H9 (cell line): ENCODE measurements around the gene FRAS1. TPM values are rescaled to one million over a fixed set of nuclear protein-coding genes. Genes with fewer than 3 reads are reported as not detected.

ENCODE experiments used
- DNase-seq: peaks from one replicate; pipeline ENCODE4 v3.0.0-alpha.2; 2017
- H2AFZ ChIP-seq: one replicate; pipeline ENCODE4 v1.6.1; 2013; ENCODE audit warnings: mild to moderate bottlenecking, low read length, control low read depth, moderate library complexity
- H2AK5ac ChIP-seq: 2 replicates; pipeline ENCODE4 v1.6.1; 2013; ENCODE audit warnings: low read length, control low read depth, mixed read lengths; ENCODE audit not compliant: insufficient read length
- H2BK120ac ChIP-seq: one replicate; pipeline ENCODE4 v1.6.1; 2013; ENCODE audit warnings: low read depth, mild to moderate bottlenecking, low read length, control low read depth, inconsistent platforms; ENCODE audit not compliant: poor library complexity, severe bottlenecking
- H2BK12ac ChIP-seq: 2 replicates; pipeline ENCODE4 v1.6.1; 2013; ENCODE audit warnings: low read length, control low read depth, mixed read lengths, low read depth; ENCODE audit not compliant: insufficient read length
- H2BK15ac ChIP-seq: 2 replicates; pipeline ENCODE4 v1.6.1; 2013; ENCODE audit warnings: low read depth, low read length, control low read depth
- H2BK20ac ChIP-seq: one replicate; pipeline ENCODE4 v1.6.1; 2013; ENCODE audit warnings: low read depth, mild to moderate bottlenecking, low read length, control low read depth, inconsistent platforms; ENCODE audit not compliant: poor library complexity, severe bottlenecking
- H2BK5ac ChIP-seq: 2 replicates; pipeline ENCODE4 v1.6.1; 2013; ENCODE audit warnings: low read length, control low read depth, mixed read lengths; ENCODE audit not compliant: insufficient read length
- H3K14ac ChIP-seq: 2 replicates; pipeline ENCODE4 v1.6.1; 2013; ENCODE audit warnings: low read length, control low read depth; ENCODE audit not compliant: insufficient read depth
- H3K18ac ChIP-seq: 2 replicates; pipeline ENCODE4 v1.6.1; 2013; ENCODE audit warnings: low read depth, mild to moderate bottlenecking, mixed read lengths, low read length, control low read depth; ENCODE audit not compliant: insufficient read length
- H3K23ac ChIP-seq: 2 replicates; pipeline ENCODE4 v1.6.1; 2013; ENCODE audit warnings: low read length, control low read depth, mixed read lengths, low read depth; ENCODE audit not compliant: insufficient read length
- H3K23me2 ChIP-seq: 2 replicates; pipeline ENCODE4 v1.6.1; 2013; ENCODE audit warnings: low read depth, mild to moderate bottlenecking, mixed read lengths, low read length, control low read depth; ENCODE audit not compliant: insufficient read length, poor library complexity, severe bottlenecking
- H3K27ac ChIP-seq: 2 replicates; pipeline ENCODE4 v1.5.1; 2013; ENCODE audit warnings: low read length, control low read depth, mixed read lengths, low read depth; ENCODE audit not compliant: insufficient read length
- H3K27me3 ChIP-seq: 2 replicates; pipeline ENCODE4 v1.6.1; 2013; ENCODE audit warnings: low read length, control low read depth, inconsistent platforms; ENCODE audit not compliant: insufficient read depth
- H3K4ac ChIP-seq: 2 replicates; pipeline ENCODE4 v1.6.1; 2013; ENCODE audit warnings: low read depth, mild to moderate bottlenecking, control low read depth, inconsistent platforms, low read length, moderate library complexity
- H3K4me1 ChIP-seq: 2 replicates; pipeline ENCODE4 v1.6.1; 2013; ENCODE audit warnings: low read length, control low read depth, inconsistent platforms; ENCODE audit not compliant: insufficient read depth
- H3K4me2 ChIP-seq: 2 replicates; pipeline ENCODE4 v1.6.1; 2013; ENCODE audit warnings: low read length, control low read depth, mixed read lengths; ENCODE audit not compliant: insufficient read length, insufficient read depth
- H3K56ac ChIP-seq: 2 replicates; pipeline ENCODE4 v1.6.1; 2013; ENCODE audit warnings: low read depth, mild to moderate bottlenecking, mixed read lengths, low read length, control low read depth; ENCODE audit not compliant: insufficient read length
- H3K79me1 ChIP-seq: 2 replicates; pipeline ENCODE4 v1.6.1; 2013; ENCODE audit warnings: low read depth, mild to moderate bottlenecking, moderate library complexity, low read length, control low read depth, inconsistent platforms; ENCODE audit not compliant: insufficient read depth, poor library complexity, severe bottlenecking
- H3K79me2 ChIP-seq: 2 replicates; pipeline ENCODE4 v1.6.1; 2013; ENCODE audit warnings: low read length, control low read depth, inconsistent platforms; ENCODE audit not compliant: insufficient read depth
- H3K9ac ChIP-seq: 2 replicates; pipeline ENCODE4 v1.6.1; 2013; ENCODE audit warnings: low read length, control low read depth, mixed read lengths; ENCODE audit not compliant: insufficient read length; ENCODE audit errors: extremely low read depth
- H3K9me3 ChIP-seq: one replicate; pipeline ENCODE4 v1.6.1; 2013; ENCODE audit warnings: low read depth, low read length, inconsistent platforms; ENCODE audit not compliant: control insufficient read depth
- H3T11ph ChIP-seq: one replicate; pipeline ENCODE4 v1.6.1; 2013; ENCODE audit warnings: mild to moderate bottlenecking, low read length, control low read depth, inconsistent platforms
- H4K20me1 ChIP-seq: one replicate; pipeline ENCODE4 v1.6.1; 2013; ENCODE audit not compliant: control insufficient read depth, insufficient read length, insufficient read depth
- H4K5ac ChIP-seq: 2 replicates; pipeline ENCODE4 v1.6.1; 2013; ENCODE audit warnings: low read depth, mild to moderate bottlenecking, mixed read lengths, low read length, control low read depth; ENCODE audit not compliant: insufficient read length
- H4K8ac ChIP-seq: replicated peaks from 2 replicates; pipeline ENCODE4 v1.6.1; 2013; ENCODE audit warnings: low read length, control low read depth, mixed read lengths, low read depth; ENCODE audit not compliant: insufficient read length
- H4K91ac ChIP-seq: 2 replicates; pipeline ENCODE4 v1.6.1; 2013; ENCODE audit warnings: low read depth, mild to moderate bottlenecking, moderate library complexity, mixed read lengths, low read length, control low read depth; ENCODE audit not compliant: insufficient read length
- H3K27ac Mint-ChIP-seq, 3 experiments: 2 replicates in 2 of 3; 3 replicates in 1 of 3; pipeline ENCODE4 v1.8.0; 2020 to 2021; ENCODE audit warnings: mixed read lengths in 3 of 3, mild to moderate bottlenecking in 1 of 3, moderate library complexity in 1 of 3
- H3K27me3 Mint-ChIP-seq: 2 replicates; pipeline ENCODE4 v1.8.0; 2021; ENCODE audit warnings: low read depth, mild to moderate bottlenecking, moderate library complexity, mixed read lengths
- H3K36me3 Mint-ChIP-seq, 3 experiments: 2 replicates in 2 of 3; 3 replicates in 1 of 3; pipeline ENCODE4 v1.8.0; 2020 to 2021; ENCODE audit warnings: low read depth in 3 of 3, mixed read lengths in 3 of 3; ENCODE audit not compliant: insufficient read depth in 1 of 3
- H3K4me1 Mint-ChIP-seq, 2 experiments: 2 replicates each; pipeline ENCODE4 v1.8.0; 2020; ENCODE audit warnings: mixed read lengths in 2 of 2
- H3K4me3 Mint-ChIP-seq, 2 experiments: 2 replicates in 1 of 2; 3 replicates in 1 of 2; pipeline ENCODE4 v1.8.0; 2020 to 2021; ENCODE audit warnings: mild to moderate bottlenecking in 2 of 2, mixed read lengths in 2 of 2, moderate library complexity in 1 of 2
- H3K9me3 Mint-ChIP-seq, 2 experiments: 2 replicates in 1 of 2; 3 replicates in 1 of 2; pipeline ENCODE4 v1.8.0; 2020; ENCODE audit warnings: mild to moderate bottlenecking in 2 of 2, mixed read lengths in 2 of 2, moderate library complexity in 1 of 2
- WGBS: extraction: QIAGEN DNeasy Blood & Tissue Kit; methylation state at CpG from one replicate; pipeline ENCODE4 v1.1.7; 2013; ENCODE audit warnings: missing lambda C conversion rate, low lambda C conversion rate, mixed read lengths; ENCODE audit not compliant: insufficient read length; ENCODE audit errors: extremely low coverage; 5-methylcytosine and 5-hydroxymethylcytosine counted together
- total RNA-seq: library from RNA; stranded (reverse); gene quantifications from 2 replicates; pipeline ENCODE4 v1.2.1, GENCODE V29; 2021
- TF ChIP-seq, protein P1 (sequence below): fragments of 200-600 bp; sonication (generic); conservative IDR thresholded peaks from 3 replicates; pipeline ENCODE4 v1.8.0; 2021; ENCODE audit warnings: antibody characterized with exemption, mild to moderate bottlenecking

Gene FRAS1
- total RNA-seq, 1 experiment from 2014 or later, result 58.5 TPM

DNA sequence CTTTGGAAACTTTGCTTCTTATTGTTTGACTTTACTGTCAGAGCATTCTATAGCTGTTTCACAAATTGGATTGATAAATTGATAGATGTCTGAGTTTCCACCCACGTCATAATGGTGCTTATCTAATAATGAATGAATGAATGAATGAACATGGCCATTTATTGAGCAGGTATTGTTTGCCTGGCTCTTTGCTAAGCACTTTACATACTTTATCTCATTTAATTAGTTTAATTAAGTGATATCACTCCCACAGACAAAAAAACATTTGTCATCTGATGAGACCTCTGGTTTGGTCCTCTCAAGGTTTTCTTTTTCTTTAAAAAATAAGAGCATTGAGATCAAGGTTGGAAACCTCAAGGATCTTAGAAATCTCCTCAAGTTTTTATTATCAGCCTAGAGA lies 2.8 kb downstream of the FRAS1 start:
- Histone ChIP-seq H4K5ac (no peak overlapping the region), H3K56ac (no peak overlapping the region), H2BK120ac (no peak overlapping the region), H3K79me2 (peaks cover 39% of the 10 kb centered on the region; the same call in 1 of the 2 replicates), H4K8ac (no peak overlapping the region), H3K4ac (no peak overlapping the region), H3K4me1 (peaks cover 2% of the 10 kb centered on the region; the same call in 1 of the 2 replicates), H3K14ac (no peak overlapping the region), H3K27ac (no peak overlapping the region), H2AFZ (no peak overlapping the region), H3K18ac (no peak overlapping the region), H3K4me2 (peak overlapping the region; percentile 98), H3K23me2 (peaks cover 27% of the 10 kb centered on the region), H2BK12ac (no peak overlapping the region), H2BK15ac (no peak overlapping the region), H3T11ph (no peak overlapping the region), H2AK5ac (no peak overlapping the region), H4K91ac (no peak overlapping the region), H2BK20ac (no peak overlapping the region), H3K79me1 (no peaks in the 10 kb centered on the region), H2BK5ac (no peak overlapping the region), H4K20me1 (no peaks in the 10 kb centered on the region), H3K9me3 (no peaks in the 10 kb centered on the region), H3K27me3 (no peaks in the 10 kb centered on the region), H3K9ac (no peak overlapping the region), H3K23ac (no peak overlapping the region)
- Mint-ChIP-seq H3K4me3 (peak overlapping the region; percentile 87 to 96), H3K27ac (no peak overlapping the region), H3K36me3 (no peaks in the 10 kb centered on the region; a peak in 2 of 7 replicates), H3K4me1 (peaks cover 42 to 47% of the 10 kb centered on the region in 2 experiments), H3K9me3 (peaks cover 0 to 3% of the 10 kb centered on the region in 2 experiments; a peak in 2 of 5 replicates), H3K27me3 (no peaks in the 10 kb centered on the region)
- TF ChIP-seq, protein P1, sequence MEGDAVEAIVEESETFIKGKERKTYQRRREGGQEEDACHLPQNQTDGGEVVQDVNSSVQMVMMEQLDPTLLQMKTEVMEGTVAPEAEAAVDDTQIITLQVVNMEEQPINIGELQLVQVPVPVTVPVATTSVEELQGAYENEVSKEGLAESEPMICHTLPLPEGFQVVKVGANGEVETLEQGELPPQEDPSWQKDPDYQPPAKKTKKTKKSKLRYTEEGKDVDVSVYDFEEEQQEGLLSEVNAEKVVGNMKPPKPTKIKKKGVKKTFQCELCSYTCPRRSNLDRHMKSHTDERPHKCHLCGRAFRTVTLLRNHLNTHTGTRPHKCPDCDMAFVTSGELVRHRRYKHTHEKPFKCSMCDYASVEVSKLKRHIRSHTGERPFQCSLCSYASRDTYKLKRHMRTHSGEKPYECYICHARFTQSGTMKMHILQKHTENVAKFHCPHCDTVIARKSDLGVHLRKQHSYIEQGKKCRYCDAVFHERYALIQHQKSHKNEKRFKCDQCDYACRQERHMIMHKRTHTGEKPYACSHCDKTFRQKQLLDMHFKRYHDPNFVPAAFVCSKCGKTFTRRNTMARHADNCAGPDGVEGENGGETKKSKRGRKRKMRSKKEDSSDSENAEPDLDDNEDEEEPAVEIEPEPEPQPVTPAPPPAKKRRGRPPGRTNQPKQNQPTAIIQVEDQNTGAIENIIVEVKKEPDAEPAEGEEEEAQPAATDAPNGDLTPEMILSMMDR, result no peak
- no peak for DNase-seq
- WGBS, result no CpG with 5 or more reads among the region's 1 CpG
